ENCODE results near the gene EPS15.

Gene EPS15

GRCh38 chr1:51525295-51525694 is 6.2 kb upstream of the EPS15 start:
- ChIA-PET CTCF (interaction anchor here (1.1 kb wide), 1 partner anchor 10 kb away, joined by 4 read pairs; no protein-coding TSS in a partner anchor), POLR2A (no interaction called here)
- no peak for DNase-seq (ENCODE audit: extremely low spot score)
- TF ChIP-seq FOXA1 (IDR thresholded peaks at IDR 0.05) = no peak
- TF ChIP-seq ZNF384 (IDR thresholded peaks at IDR 0.05) = no peak

GRCh38 chr1:51524817-51525216 is 5.8 kb upstream of the EPS15 start:
- ChIA-PET CTCF (interaction anchor here (0.6 to 1.1 kb wide), 2 partner anchors 11 to 228 kb away, joined by 4 to 6 read pairs; no protein-coding TSS in a partner anchor), POLR2A (no interaction called here)
- DNase-seq (ENCODE audit: extremely low spot score) = no peak
- TF ChIP-seq L3MBTL2 (conservative IDR thresholded peaks at IDR 0.05) (no peak), SP1 (IDR thresholded peaks at IDR 0.05) (no peak), LEF1 (IDR thresholded peaks at IDR 0.05; ENCODE audit: borderline replicate concordance) (no peak), NFRKB (IDR thresholded peaks at IDR 0.05) (no peak), ZNF384 (IDR thresholded peaks at IDR 0.05) (no peak), FOXK2 (IDR thresholded peaks at IDR 0.05) (no peak), CTBP1 (IDR thresholded peaks at IDR 0.05; ENCODE audit: borderline replicate concordance) (no peak), ARNT (IDR thresholded peaks at IDR 0.05) (no peak), BHLHE40 (IDR thresholded peaks at IDR 0.05; ENCODE audit: borderline replicate concordance) (no peak)

GRCh38 chr1:51523931-51524330 is 4.9 kb upstream of the EPS15 start:
- TF ChIP-seq LEF1 (IDR thresholded peaks at IDR 0.05; ENCODE audit: borderline replicate concordance) = no peak
- no peak for TF ChIP-seq ARNT (IDR thresholded peaks at IDR 0.05)
- TF ChIP-seq FOXK2 (IDR thresholded peaks at IDR 0.05) = no peak
- POLR2A ChIA-PET = no interaction called here
- no peak for DNase-seq (ENCODE audit: extremely low spot score)
- CTCF ChIA-PET = interaction anchor here (1.6 kb wide), 1 partner anchor 11 kb away, joined by 15 read pairs; no protein-coding TSS in a partner anchor

- POLR2A ChIA-PET = no interaction called here
- no peak for TF ChIP-seq ELF4 (IDR thresholded peaks at IDR 0.05)
- TF ChIP-seq FOXA1 (IDR thresholded peaks at IDR 0.05) = no peak
- TF ChIP-seq PKNOX1 (IDR thresholded peaks at IDR 0.05) = no peak
- no peak for TF ChIP-seq FOXM1 (IDR thresholded peaks at IDR 0.05; ENCODE audit: borderline replicate concordance)
- no peak for TF ChIP-seq SUZ12 (IDR thresholded peaks at IDR 0.05)
- TF ChIP-seq LEF1 (IDR thresholded peaks at IDR 0.05; ENCODE audit: borderline replicate concordance) = no peak
- no peak for TF ChIP-seq HDGF (IDR thresholded peaks at IDR 0.05; ENCODE audit: borderline replicate concordance)
- TF ChIP-seq L3MBTL2 (conservative IDR thresholded peaks at IDR 0.05) = no peak
- no peak for TF ChIP-seq BHLHE40 (IDR thresholded peaks at IDR 0.05; ENCODE audit: borderline replicate concordance)
- no peak for TF ChIP-seq ZNF384 (IDR thresholded peaks at IDR 0.05)
- TF ChIP-seq SP1 (IDR thresholded peaks at IDR 0.05) = no peak
- TF ChIP-seq NFRKB (IDR thresholded peaks at IDR 0.05) = no peak
- no peak for TF ChIP-seq FOXK2 (IDR thresholded peaks at IDR 0.05)
- TF ChIP-seq CTBP1 (IDR thresholded peaks at IDR 0.05; ENCODE audit: borderline replicate concordance) = no peak
- no peak for TF ChIP-seq ARNT (IDR thresholded peaks at IDR 0.05)
- no peak for TF ChIP-seq TARDBP (IDR thresholded peaks at IDR 0.05)
- CTCF ChIA-PET = interaction anchor here (0.6 to 1.6 kb wide), 3 partner anchors 14 to 49 kb away, joined by 3 to 5 read pairs (median 3); no protein-coding TSS in a partner anchor
- no peak for DNase-seq (ENCODE audit: extremely low spot score)
These were observed 1.7 kb upstream of the EPS15 start for GRCh38 chr1:51520700-51521248.

GRCh38 chr1:51519865-51520699 is 1.0 kb upstream of the EPS15 start:
- DNase-seq (ENCODE audit: extremely low spot score) = no peak
- TF ChIP-seq ELF4 (IDR thresholded peaks at IDR 0.05) (no peak), PKNOX1 (IDR thresholded peaks at IDR 0.05) (no peak), SP1 (IDR thresholded peaks at IDR 0.05) (no peak), NFRKB (IDR thresholded peaks at IDR 0.05) (no peak), FOXK2 (IDR thresholded peaks at IDR 0.05) (no peak), FOXA1 (IDR thresholded peaks at IDR 0.05) (no peak), FOXM1 (IDR thresholded peaks at IDR 0.05; ENCODE audit: borderline replicate concordance) (no peak), HDGF (IDR thresholded peaks at IDR 0.05; ENCODE audit: borderline replicate concordance) (no peak), TARDBP (IDR thresholded peaks at IDR 0.05) (no peak), CTBP1 (IDR thresholded peaks at IDR 0.05; ENCODE audit: borderline replicate concordance) (no peak), ARNT (IDR thresholded peaks at IDR 0.05) (no peak), BHLHE40 (IDR thresholded peaks at IDR 0.05; ENCODE audit: borderline replicate concordance) (no peak), LEF1 (IDR thresholded peaks at IDR 0.05; ENCODE audit: borderline replicate concordance) (no peak), SUZ12 (IDR thresholded peaks at IDR 0.05) (no peak), L3MBTL2 (conservative IDR thresholded peaks at IDR 0.05) (no peak), ZNF384 (IDR thresholded peaks at IDR 0.05) (no peak)
- ChIA-PET POLR2A (no interaction called here), CTCF (interaction anchor here (0.6 to 1.6 kb wide), 3 partner anchors 15 to 201 kb away, joined by 3 read pairs; no protein-coding TSS in a partner anchor)

- POLR2A ChIA-PET = interaction anchor here (0.7 to 1.1 kb wide), 5 partner anchors 9 to 189 kb away, joined by 3 to 5 read pairs (median 3); no protein-coding TSS in a partner anchor
- CTCF ChIA-PET = no interaction called here
- no peak for TF ChIP-seq SUZ12 (IDR thresholded peaks at IDR 0.05)
- peak; percentile 25 for DNase-seq (ENCODE audit: extremely low spot score)
These were observed 449 bp downstream of the EPS15 start for GRCh38 chr1:51518586-51519047.

All from HEK293T (cell line).